ENCODE measurements around the gene BCAS3.

GRCh38 chr17:61436273-61436672 is 758.6 kb downstream of the BCAS3 start:
- TF ChIP-seq, protein P1, sequence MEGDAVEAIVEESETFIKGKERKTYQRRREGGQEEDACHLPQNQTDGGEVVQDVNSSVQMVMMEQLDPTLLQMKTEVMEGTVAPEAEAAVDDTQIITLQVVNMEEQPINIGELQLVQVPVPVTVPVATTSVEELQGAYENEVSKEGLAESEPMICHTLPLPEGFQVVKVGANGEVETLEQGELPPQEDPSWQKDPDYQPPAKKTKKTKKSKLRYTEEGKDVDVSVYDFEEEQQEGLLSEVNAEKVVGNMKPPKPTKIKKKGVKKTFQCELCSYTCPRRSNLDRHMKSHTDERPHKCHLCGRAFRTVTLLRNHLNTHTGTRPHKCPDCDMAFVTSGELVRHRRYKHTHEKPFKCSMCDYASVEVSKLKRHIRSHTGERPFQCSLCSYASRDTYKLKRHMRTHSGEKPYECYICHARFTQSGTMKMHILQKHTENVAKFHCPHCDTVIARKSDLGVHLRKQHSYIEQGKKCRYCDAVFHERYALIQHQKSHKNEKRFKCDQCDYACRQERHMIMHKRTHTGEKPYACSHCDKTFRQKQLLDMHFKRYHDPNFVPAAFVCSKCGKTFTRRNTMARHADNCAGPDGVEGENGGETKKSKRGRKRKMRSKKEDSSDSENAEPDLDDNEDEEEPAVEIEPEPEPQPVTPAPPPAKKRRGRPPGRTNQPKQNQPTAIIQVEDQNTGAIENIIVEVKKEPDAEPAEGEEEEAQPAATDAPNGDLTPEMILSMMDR (IDR thresholded peaks at IDR 0.05): no peak
- no peak for TF ChIP-seq POLR2A (IDR thresholded peaks at IDR 0.05)

Measured in lower leg skin (tissue), 3 donors.